BE2C (cell line): ENCODE data around the gene GOLGA6L2.
"Not testable (repeated sequence)": the region's sequence is repeated elsewhere in the genome, so short reads cannot be mapped to it uniquely, and the experiment has no call there.

Experiments
- DNase-seq: peaks from one replicate; pipeline ENCODE4 v3.0.0-alpha.2; 2020
- H3K27me3 ChIP-seq: fragments of 250-450 bp; sonication (Bioruptor Pico); 2 replicates; pipeline ENCODE4 v1.5.1; 2020; ENCODE audit warnings: mild to moderate bottlenecking
- H3K36me3 ChIP-seq: fragments of 250-450 bp; sonication (Bioruptor Pico); 2 replicates; pipeline ENCODE4 v1.5.1; 2020; ENCODE audit warnings: mild to moderate bottlenecking
- H3K4me1 ChIP-seq: fragments of 250-450 bp; sonication (Bioruptor Pico); 2 replicates; pipeline ENCODE4 v1.5.1; 2020
- H3K4me3 ChIP-seq: 2 replicates; pipeline ENCODE4 v1.5.1; 2011; ENCODE audit warnings: low read depth, low read length
- H3K9me3 ChIP-seq: fragments of 250-450 bp; sonication (Bioruptor Pico); 2 replicates; pipeline ENCODE4 v1.5.1; 2020
- TF ChIP-seq, protein P1 (sequence below): IDR thresholded peaks from 2 replicates; pipeline ENCODE4 v1.5.1; 2012; ENCODE audit warnings: mild to moderate bottlenecking, low read depth, low read length

GOLGA6L2 gene

DNA sequence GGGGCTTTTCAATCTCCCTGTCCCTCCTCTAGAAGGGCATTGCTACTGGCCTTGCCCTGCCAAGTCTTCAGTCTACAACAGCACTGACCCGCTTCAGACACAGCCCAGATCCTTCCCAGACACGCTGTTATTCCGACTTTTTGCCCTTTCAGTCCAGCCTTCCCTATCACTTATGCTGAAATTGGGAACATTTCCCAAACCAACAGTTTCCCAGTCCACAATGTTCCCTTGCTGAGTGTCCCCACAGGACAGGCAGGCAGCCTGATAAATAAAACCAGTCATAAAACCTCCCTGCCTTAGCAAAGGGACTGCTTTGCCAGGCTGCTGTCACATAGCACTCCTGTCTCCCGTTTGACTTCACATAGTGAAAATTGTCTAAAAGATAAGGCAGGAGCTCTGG, 43.5 kb downstream of the GOLGA6L2 start:
- Histone ChIP-seq H3K4me1 (no peaks in the 10 kb centered on the region), H3K9me3 (no peaks in the 10 kb centered on the region), H3K27me3 (no peaks in the 10 kb centered on the region), H3K4me3 (no peak overlapping the region), H3K36me3 (no peaks in the 10 kb centered on the region)
- TF ChIP-seq, protein P1, sequence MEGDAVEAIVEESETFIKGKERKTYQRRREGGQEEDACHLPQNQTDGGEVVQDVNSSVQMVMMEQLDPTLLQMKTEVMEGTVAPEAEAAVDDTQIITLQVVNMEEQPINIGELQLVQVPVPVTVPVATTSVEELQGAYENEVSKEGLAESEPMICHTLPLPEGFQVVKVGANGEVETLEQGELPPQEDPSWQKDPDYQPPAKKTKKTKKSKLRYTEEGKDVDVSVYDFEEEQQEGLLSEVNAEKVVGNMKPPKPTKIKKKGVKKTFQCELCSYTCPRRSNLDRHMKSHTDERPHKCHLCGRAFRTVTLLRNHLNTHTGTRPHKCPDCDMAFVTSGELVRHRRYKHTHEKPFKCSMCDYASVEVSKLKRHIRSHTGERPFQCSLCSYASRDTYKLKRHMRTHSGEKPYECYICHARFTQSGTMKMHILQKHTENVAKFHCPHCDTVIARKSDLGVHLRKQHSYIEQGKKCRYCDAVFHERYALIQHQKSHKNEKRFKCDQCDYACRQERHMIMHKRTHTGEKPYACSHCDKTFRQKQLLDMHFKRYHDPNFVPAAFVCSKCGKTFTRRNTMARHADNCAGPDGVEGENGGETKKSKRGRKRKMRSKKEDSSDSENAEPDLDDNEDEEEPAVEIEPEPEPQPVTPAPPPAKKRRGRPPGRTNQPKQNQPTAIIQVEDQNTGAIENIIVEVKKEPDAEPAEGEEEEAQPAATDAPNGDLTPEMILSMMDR = no peak
- DNase-seq = no peak

DNA sequence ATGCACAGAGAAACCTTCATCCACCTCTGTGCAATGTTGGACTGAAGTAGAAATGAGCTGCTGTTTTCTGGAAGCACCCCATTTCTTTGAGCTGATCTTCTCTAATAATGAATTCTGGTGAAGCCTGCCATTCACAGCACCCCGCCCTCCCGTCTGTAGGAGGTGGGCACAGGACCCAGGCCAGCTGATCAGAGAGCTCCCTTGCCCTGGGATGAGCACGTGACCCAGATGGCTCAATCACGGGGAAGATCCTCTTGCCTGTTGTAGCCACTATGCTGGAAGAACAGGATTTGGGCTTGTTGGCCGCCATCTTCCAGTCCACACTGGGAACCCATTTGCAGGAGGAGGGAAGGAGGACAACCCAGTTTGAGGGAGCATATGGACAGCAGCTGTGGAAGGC, 44.5 kb downstream of the GOLGA6L2 start:
- TF ChIP-seq, protein P1 = no peak
- Histone ChIP-seq H3K36me3 (no peaks in the 10 kb centered on the region), H3K9me3 (no peaks in the 10 kb centered on the region), H3K27me3 (no peaks in the 10 kb centered on the region), H3K4me1 (no peaks in the 10 kb centered on the region), H3K4me3 (no peak overlapping the region)
- DNase-seq = no peak

DNA sequence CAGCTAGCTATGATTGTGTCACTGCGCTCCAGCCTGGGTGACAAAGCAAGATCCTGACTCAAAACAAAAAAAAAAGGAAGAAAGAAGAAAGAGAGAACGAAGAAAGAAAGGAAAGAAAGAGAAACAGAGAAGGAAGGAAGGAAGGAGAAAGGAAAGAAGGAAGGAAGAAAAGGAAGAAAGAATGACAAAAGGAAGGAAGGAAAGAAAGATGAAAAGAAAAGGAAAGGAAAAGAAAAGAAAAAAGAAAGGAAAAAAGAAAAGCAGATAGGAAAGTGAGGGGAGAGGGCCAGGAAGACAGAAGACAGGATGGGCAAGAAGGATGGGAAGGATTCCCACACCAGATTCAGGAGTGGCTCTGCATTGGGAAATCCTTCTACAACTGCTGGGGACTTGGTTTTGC, 44.9 kb downstream of the GOLGA6L2 start:
- TF ChIP-seq, protein P1 = no peak
- H3K9me3 ChIP-seq = no peaks in the 10 kb centered on the region
- H3K36me3 ChIP-seq = no peaks in the 10 kb centered on the region
- no peaks in the 10 kb centered on the region for H3K27me3 ChIP-seq
- H3K4me1 ChIP-seq = no peaks in the 10 kb centered on the region
- H3K4me3 ChIP-seq = no peak overlapping the region
- DNase-seq = no peak

DNA sequence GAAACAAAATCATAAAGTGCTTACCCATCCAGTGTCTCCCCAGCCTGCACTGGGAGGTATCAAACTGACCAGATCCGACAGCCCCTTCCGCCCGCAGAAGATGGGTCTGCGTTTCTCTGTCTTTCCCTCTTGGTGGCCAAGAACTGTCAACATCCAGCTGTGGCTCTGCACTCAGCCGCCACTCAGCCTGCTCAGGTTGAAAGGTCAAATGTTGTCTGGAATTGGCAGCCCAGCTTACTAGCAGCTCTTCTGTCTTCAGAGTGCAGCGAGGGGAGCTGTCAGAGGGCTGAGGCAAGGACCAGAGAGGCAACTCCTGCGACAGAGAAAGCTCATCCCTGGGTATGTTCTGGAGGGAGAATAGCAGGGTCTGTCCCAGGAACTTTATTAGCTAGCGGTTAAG, 45.4 kb downstream of the GOLGA6L2 start:
- Histone ChIP-seq H3K4me3 (no peak overlapping the region), H3K9me3 (no peaks in the 10 kb centered on the region), H3K4me1 (no peaks in the 10 kb centered on the region), H3K27me3 (no peaks in the 10 kb centered on the region), H3K36me3 (no peaks in the 10 kb centered on the region)
- TF ChIP-seq, protein P1 = no peak
- DNase-seq = no peak

DNA sequence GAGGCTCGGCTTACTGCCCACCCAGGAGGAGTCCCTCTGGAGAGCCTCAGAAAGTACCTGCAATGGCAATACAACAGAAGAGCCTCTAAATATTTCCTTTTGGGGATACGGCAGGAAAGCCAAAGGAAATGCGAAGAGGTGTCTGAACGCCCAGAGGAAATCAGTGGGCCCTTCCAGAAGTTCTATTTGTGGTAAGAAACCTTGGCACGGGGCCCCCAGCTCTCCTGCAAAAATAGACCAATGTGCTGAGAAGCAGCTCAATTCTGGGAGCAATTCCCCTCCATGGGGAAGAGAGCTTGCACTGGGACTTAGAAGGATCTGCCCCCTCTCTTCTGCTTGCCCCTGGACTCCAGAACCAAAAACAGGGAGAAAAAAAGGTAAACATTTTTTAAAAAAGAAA, 47.8 kb downstream of the GOLGA6L2 start:
- H3K27me3 ChIP-seq, H3K36me3 ChIP-seq, DNase-seq, H3K4me1 ChIP-seq, H3K4me3 ChIP-seq, H3K9me3 ChIP-seq: not testable (repeated sequence)

DNA sequence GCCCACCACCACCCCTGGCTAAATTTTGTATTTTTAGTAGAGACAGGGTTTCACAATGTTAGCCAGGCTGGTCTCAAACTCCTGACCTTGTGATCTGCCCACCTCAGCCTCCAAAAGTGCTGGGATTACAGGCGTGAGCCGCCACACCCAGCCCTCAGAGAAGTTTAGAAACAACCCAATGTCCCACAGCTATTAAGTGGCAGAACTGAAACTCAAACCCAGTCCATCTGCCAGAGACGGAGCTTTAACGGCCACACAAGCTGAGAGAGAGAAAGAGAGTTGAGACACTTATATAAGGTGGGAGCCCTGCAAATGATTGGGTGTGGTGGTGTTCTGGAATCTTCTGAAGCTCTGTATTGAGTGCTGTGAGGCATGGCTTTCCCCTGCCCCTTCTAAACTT, 48.7 kb downstream of the GOLGA6L2 start:
- not testable (repeated sequence) for H3K27me3 ChIP-seq, H3K36me3 ChIP-seq, DNase-seq, H3K9me3 ChIP-seq, H3K4me3 ChIP-seq, H3K4me1 ChIP-seq

DNA sequence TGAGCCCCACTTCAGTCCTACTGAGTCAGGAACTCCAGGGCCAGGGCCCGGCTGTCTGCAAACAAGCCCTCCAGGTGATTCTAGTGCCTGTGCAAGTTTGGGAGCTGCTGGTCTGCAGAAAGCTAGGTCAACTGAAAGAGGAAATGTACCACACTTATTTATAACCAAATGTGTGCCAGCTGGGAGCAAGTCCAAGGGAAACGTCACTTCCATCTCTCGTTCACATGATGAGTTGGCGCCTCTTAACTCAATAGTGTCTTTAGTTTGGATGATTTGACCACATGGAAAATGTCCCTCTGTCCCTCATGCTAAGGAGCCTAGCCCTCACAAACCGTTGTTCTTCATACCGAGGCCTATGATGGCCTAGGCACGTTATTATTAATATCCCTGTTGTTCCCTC, 49.3 kb downstream of the GOLGA6L2 start:
- no peaks in the 10 kb centered on the region for H3K4me1 ChIP-seq
- no peak for DNase-seq
- no peaks in the 10 kb centered on the region for H3K9me3 ChIP-seq
- H3K4me3 ChIP-seq = no peak overlapping the region
- TF ChIP-seq, protein P1 = no peak
- H3K36me3 ChIP-seq = no peaks in the 10 kb centered on the region
- no peaks in the 10 kb centered on the region for H3K27me3 ChIP-seq
